Measurements from ENCODE around the gene SYNJ1.

DNA sequence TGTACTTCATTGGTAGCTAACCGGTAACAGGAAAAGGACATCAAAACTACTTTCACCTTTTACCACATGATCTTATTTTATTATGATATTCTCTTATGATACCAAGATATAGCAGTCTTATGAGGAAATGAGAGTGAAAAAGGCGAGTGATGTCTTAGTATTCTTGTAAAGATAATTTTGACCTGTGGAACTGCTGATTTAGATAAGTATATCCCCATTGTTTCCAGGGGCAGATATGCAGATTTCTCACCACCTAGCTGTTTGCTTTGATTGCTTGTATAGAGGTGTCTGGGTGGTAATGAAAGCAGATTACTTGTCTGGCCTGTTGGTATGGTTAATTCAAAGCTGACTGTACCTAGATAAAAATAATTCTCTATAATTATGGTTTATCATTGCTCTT, 53.1 kb downstream of the SYNJ1 start:
- TF ChIP-seq POLR2AphosphoS5 (IDR thresholded peaks at IDR 0.05) (no peak), CTCF (IDR thresholded peaks at IDR 0.05) (no peak), POLR2A (IDR thresholded peaks at IDR 0.05) (no peak)

All from prostate gland (tissue), 2 donors.